Effector memory CD4-positive, alpha-beta T cell (primary cell): ENCODE measurements around the gene H3-3A.
A peak's percentile ranks its signal among the peaks of the same experiment; 100 is the strongest.

Experiments
- DNase-seq, 3 donors: peaks; one replicate each; pipeline ENCODE4 v3.0.0-alpha.2; 2020
- H3K27ac ChIP-seq: 2 replicates; pipeline ENCODE4 v1.7.0; 2013; ENCODE audit warnings: mild to moderate bottlenecking, low read length, moderate library complexity; ENCODE audit not compliant: insufficient read depth, poor library complexity, severe bottlenecking
- H3K27me3 ChIP-seq: replicated peaks from 2 replicates; pipeline ENCODE4 v1.7.0; 2013; ENCODE audit warnings: mild to moderate bottlenecking, low read length; ENCODE audit not compliant: insufficient read depth, control insufficient read depth, poor library complexity, severe bottlenecking
- H3K36me3 ChIP-seq: 2 replicates; pipeline ENCODE4 v1.7.0; 2013; ENCODE audit warnings: mild to moderate bottlenecking, low read length, moderate library complexity; ENCODE audit not compliant: control insufficient read depth, insufficient read depth
- H3K4me1 ChIP-seq: 2 replicates; pipeline ENCODE4 v1.7.0; 2013; ENCODE audit warnings: low read length, mild to moderate bottlenecking; ENCODE audit not compliant: control insufficient read depth, insufficient read depth, poor library complexity, severe bottlenecking
- H3K4me3 ChIP-seq: 2 replicates; pipeline ENCODE4 v1.7.0; 2013; ENCODE audit warnings: low read length, low read depth, mild to moderate bottlenecking; ENCODE audit not compliant: insufficient read depth, poor library complexity, severe bottlenecking
- H3K9me3 ChIP-seq: 2 replicates; pipeline ENCODE4 v1.7.0; 2013; ENCODE audit warnings: mild to moderate bottlenecking, low read length, moderate library complexity; ENCODE audit not compliant: control insufficient read depth

H3-3A gene

DNA sequence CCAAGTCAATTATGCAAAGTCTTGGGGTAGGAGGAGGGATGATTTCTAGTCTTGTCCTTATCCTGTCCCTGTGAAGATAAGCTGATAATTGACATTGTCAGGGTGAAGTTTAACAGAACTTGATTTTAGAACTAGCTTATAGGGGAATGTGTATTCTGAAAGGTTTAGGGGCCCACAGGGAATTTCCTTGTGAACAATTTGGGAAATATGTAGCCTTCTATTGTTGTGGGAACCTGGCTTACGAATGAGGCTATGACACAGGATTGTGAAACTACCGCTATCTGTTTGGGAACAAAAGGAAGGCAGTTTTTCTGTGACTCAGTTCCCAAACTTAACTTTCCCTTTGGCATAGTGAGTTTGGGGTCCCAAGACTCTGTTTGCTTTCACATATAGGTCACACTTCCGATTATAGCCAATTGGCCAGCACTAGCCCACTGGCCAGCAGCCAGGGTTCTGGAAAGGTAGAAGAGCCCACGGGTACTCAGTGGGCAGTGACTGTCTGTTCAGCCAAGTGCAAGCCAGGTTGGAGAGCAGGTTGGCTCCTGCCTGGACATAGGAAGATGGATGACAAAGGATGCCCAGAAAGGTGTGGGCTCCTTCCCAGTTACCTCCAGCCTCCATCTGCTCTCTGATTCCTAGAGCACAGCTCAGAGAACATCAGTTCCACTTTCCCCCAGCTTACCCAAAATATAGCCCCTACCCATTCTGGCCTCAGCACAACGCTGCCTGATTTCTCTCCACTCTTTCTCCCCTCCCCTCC lies 35.5 kb downstream of the H3-3A start:
- no peaks in the 10 kb centered on the region for H3K27me3 ChIP-seq

GRCh38 chr1:226098870-226099835 lies 36.6 kb downstream of the H3-3A start:
- no peaks in the 10 kb centered on the region for H3K4me1 ChIP-seq
- no peaks in the 10 kb centered on the region for H3K27me3 ChIP-seq
- no peaks in the 10 kb centered on the region for H3K36me3 ChIP-seq
- no peaks in the 10 kb centered on the region for H3K9me3 ChIP-seq
- no peak overlapping the region for H3K27ac ChIP-seq
- DNase-seq, result no peak
- H3K4me3 ChIP-seq, result no peak overlapping the region

More for the DNA sequence above, 35.5 kb downstream of the H3-3A start:
- Histone ChIP-seq H3K4me3 (no peak overlapping the region), H3K4me1 (no peaks in the 10 kb centered on the region), H3K9me3 (no peaks in the 10 kb centered on the region), H3K27ac (no peak overlapping the region), H3K36me3 (no peaks in the 10 kb centered on the region)
- no peak for DNase-seq

DNA sequence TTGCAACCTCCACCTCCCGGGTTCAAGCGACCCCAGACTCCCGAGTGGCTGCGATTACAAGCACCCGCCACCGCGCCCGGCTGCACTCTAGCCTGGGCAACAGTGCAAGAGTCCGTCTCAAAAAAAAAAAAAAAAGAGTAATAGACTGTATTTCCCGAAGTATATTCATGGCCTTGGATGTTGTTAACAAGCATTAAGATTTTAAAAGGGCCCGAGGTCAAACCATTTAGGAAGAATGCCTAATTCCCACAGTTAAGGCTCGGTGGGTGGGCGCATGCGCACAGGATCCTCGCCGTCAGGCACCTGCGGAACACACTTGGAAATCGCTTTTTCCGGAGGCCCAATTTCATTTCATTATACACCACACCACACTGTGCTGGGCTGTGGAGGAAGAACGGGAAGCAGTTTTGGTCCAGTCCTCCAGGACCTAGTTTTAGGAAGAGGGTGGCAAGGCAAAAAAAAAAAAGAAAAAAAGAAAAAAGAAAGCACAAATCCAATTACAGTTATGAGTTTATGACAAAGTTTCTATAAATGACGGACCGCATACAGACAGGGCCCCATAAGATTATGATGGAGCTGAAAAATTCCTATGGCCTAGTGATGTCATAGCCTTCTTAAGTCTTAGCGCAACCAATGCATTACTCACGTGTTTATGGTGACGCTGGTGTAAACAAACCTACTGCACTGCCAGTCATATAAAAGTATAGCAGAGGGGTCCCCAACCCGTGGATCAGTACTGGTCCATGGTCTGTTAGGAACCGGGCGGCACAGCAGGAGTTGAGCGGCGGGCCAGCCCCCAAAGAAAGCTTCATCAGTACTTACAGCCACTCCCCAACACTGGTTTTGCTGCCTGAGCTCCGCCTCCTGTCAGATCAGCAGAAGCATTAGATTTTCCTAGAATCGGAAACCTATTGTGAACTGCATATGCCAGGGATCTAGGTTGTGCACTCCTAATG lies 38.2 kb downstream of the H3-3A start:
- H3K9me3 ChIP-seq, result no peaks in the 10 kb centered on the region
- no peaks in the 10 kb centered on the region for H3K27me3 ChIP-seq
- H3K27ac ChIP-seq, result no peak overlapping the region
- peak overlapping the region; percentile 38 for H3K4me3 ChIP-seq
- no peaks in the 10 kb centered on the region for H3K4me1 ChIP-seq
- no peaks in the 10 kb centered on the region for H3K36me3 ChIP-seq
- peak in 1 of 3 donors; percentile 24 for DNase-seq

GRCh38 chr1:226104671-226105121 lies 42.2 kb downstream of the H3-3A start:
- Histone ChIP-seq H3K4me1 (no peaks in the 10 kb centered on the region), H3K9me3 (no peaks in the 10 kb centered on the region), H3K4me3 (no peak overlapping the region), H3K36me3 (no peaks in the 10 kb centered on the region), H3K27me3 (no peaks in the 10 kb centered on the region), H3K27ac (no peak overlapping the region)
- DNase-seq, result no peak

DNA sequence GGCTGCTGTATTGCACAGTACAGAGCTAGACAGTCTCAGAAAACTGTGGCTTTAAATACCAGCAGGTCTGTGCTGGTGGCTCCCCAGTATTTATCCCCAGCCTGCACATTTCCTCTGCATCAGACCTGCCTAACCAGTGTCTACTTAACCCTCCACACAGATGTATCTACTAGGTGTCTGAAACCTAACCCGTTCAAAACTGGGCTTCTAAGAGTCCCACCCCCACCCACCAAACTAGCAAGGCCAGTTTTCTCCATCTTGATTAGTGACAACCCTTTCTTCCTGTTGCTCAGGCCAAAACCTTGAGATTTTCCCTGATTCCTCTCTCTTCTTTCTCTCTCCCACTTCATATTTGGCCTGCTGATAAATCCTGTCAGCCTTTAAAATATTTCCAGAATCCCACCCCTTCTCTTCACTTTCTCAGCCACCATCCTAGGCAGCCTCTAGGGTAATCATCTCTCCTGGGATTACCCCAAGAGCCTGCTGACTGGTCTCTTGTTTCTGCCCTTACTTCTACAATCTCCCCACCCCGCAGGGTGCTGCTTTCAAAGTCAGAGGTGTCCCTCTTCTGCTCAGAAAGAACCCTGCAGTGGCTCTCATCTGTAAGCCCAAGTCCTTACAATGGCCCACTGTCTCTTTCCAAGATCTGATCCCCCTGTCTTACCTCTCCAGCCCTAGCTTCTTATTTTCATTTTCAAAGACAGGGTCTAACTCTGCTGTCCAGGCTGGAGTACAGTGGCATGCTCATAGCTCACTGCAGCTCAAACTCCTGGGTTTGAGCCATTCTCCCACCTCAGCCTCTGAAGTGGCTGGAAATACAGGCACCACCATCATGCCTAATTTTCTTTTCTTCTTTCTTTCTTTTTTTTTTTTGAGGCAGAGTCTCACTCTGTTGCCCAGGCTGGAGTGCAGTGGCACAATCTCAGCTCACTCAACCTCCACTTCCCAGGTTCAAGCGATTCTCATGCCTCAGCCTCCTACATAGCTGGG lies 45.2 kb downstream of the H3-3A start:
- no peaks in the 10 kb centered on the region for H3K27me3 ChIP-seq
- H3K36me3 ChIP-seq, result no peaks in the 10 kb centered on the region
- no peak for DNase-seq
- H3K9me3 ChIP-seq, result no peaks in the 10 kb centered on the region
- H3K27ac ChIP-seq, result no peak overlapping the region
- H3K4me1 ChIP-seq, result peaks cover 6% of the 10 kb centered on the region
- no peak overlapping the region for H3K4me3 ChIP-seq

GRCh38 chr1:226108935-226109828 lies 46.7 kb downstream of the H3-3A start:
- DNase-seq, result no peak
- Histone ChIP-seq H3K4me3 (peak overlapping the region; percentile 42), H3K9me3 (no peaks in the 10 kb centered on the region), H3K27me3 (no peaks in the 10 kb centered on the region), H3K4me1 (peaks cover 6% of the 10 kb centered on the region), H3K27ac (peak overlapping the region; percentile 38), H3K36me3 (no peaks in the 10 kb centered on the region)

DNA sequence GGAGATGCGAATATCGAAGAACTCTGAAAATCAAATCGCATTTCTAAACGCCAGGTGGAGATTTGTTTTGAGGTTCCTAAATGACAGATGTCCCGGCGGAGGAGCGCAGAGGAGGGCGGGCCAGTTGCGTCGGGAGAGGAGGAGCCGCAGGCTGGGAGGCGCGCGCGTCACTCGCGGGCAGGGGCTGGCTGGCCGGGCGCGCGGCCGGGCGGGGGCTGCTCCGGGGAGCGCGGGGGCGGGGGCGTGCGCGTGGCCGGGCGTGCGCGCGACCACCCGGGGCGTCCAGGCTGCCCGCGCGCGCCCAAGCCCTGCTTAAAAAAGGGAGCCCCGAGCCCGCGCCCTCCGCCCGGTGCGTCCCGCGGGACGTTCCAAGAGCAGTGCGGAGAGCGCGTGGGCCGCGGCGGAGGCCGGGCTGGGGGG lies 47.3 kb downstream of the H3-3A start:
- Histone ChIP-seq H3K4me3 (peak overlapping the region; percentile 60), H3K27ac (peak overlapping the region; percentile 52), H3K36me3 (no peaks in the 10 kb centered on the region), H3K4me1 (peaks cover 6% of the 10 kb centered on the region), H3K9me3 (no peaks in the 10 kb centered on the region), H3K27me3 (no peaks in the 10 kb centered on the region)
- DNase-seq, result peak; percentile 53 to 61 (median 59)
